EL (cell line): ENCODE results near the gene ROR2.
"Not testable (repeated sequence)": the region's sequence is repeated elsewhere in the genome, so short reads cannot be mapped to it uniquely, and the experiment has no call there.

Source experiments
- DNase-seq: peaks from one replicate; pipeline ENCODE4 v3.0.0-alpha.2; 2016

The ROR2 gene

GRCh38 chr9:91659529-91660495 lies 290.2 kb downstream of the ROR2 start:
- DNase-seq: peak; percentile 47

GRCh38 chr9:91658513-91659105 lies 291.4 kb downstream of the ROR2 start:
- DNase-seq: no peak

GRCh38 chr9:91657501-91657900 lies 292.5 kb downstream of the ROR2 start:
- no peak for DNase-seq

GRCh38 chr9:91655658-91656057 lies 294.4 kb downstream of the ROR2 start:
- DNase-seq: no peak

GRCh38 chr9:91655215-91655614 lies 294.8 kb downstream of the ROR2 start:
- DNase-seq: no peak

- no peak for DNase-seq
Measured at GRCh38 chr9:91654527-91654926, 295.5 kb downstream of the ROR2 start.

- DNase-seq: no peak
Measured at GRCh38 chr9:91647371-91647770, 302.7 kb downstream of the ROR2 start.

GRCh38 chr9:91646702-91647101 lies 303.3 kb downstream of the ROR2 start:
- DNase-seq: no peak

- no peak for DNase-seq
Measured at GRCh38 chr9:91644433-91644832, 305.6 kb downstream of the ROR2 start.

- DNase-seq: no peak
Measured at GRCh38 chr9:91643481-91644077, 306.4 kb downstream of the ROR2 start.

GRCh38 chr9:91642771-91643170 lies 307.3 kb downstream of the ROR2 start:
- DNase-seq: no peak

- no peak for DNase-seq
Measured at GRCh38 chr9:91640428-91640827, 309.6 kb downstream of the ROR2 start.

GRCh38 chr9:91639054-91639453 lies 311.0 kb downstream of the ROR2 start:
- DNase-seq: no peak

- not testable (repeated sequence) for DNase-seq
Measured at GRCh38 chr9:91634832-91635231, 315.2 kb downstream of the ROR2 start.

- DNase-seq: no peak
Measured at GRCh38 chr9:91629718-91630117, 320.3 kb downstream of the ROR2 start.

- DNase-seq: no peak
Measured at GRCh38 chr9:91628892-91629291, 321.1 kb downstream of the ROR2 start.

GRCh38 chr9:91625331-91625730 lies 324.7 kb downstream of the ROR2 start:
- no peak for DNase-seq

GRCh38 chr9:91623004-91623403 lies 327.0 kb downstream of the ROR2 start:
- peak; percentile 46 for DNase-seq

- DNase-seq: not testable (repeated sequence)
Measured at GRCh38 chr9:91622121-91622520, 327.9 kb downstream of the ROR2 start.

- DNase-seq: not testable (repeated sequence)
Measured at GRCh38 chr9:91614044-91614443, 336.0 kb downstream of the ROR2 start.

- no peak for DNase-seq
Measured at GRCh38 chr9:91611582-91611981, 338.4 kb downstream of the ROR2 start.

- no peak for DNase-seq
Measured at GRCh38 chr9:91606255-91606995, 343.6 kb downstream of the ROR2 start.
